Activated CD4-positive, alpha-beta T cell treated with anti-CD3 and anti-CD28 coated beads, Interleukin-2, amount 50 U/mL, for 4 hours (primary cell): ENCODE measurements around the gene PLEKHG4B.
"Not testable (repeated sequence)": the region's sequence is repeated elsewhere in the genome, so short reads cannot be mapped to it uniquely, and the experiment has no call there.

Experiments used
- DNase-seq, 2 experiments: peaks; one replicate each; pipeline ENCODE4 v3.0.0-alpha.2; 2020

PLEKHG4B gene

GRCh38 chr5:91556-92263 lies at the start of gene PLEKHG4B:
Gene PLEKHG4B, plus strand, starts transcription at chr5:92168. Its CDS starts 64 bp downstream, at chr5:92232.
- DNase-seq: no peak

DNA sequence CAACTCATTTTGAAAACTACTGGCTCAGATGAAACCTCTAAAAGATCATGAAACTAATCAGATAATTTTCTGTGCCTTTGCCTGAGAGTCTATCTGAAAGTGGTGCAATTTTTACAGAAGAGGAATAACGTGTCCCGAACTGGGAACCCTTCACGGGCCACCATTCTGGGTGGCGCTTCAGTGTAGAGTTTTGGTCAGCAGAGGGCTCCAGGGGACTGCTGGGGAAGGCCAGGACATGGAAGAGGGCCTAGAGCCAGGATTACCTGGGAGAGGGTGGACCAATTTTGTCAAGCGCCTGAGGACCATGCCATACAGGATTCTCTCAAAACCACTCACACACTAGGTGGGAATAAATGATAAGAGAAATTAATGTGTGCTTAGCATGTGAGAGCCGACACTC lies 49.7 kb upstream of the PLEKHG4B start:
- no peak for DNase-seq

GRCh38 chr5:48192-48591 lies 43.8 kb upstream of the PLEKHG4B start:
- DNase-seq: no peak

DNA sequence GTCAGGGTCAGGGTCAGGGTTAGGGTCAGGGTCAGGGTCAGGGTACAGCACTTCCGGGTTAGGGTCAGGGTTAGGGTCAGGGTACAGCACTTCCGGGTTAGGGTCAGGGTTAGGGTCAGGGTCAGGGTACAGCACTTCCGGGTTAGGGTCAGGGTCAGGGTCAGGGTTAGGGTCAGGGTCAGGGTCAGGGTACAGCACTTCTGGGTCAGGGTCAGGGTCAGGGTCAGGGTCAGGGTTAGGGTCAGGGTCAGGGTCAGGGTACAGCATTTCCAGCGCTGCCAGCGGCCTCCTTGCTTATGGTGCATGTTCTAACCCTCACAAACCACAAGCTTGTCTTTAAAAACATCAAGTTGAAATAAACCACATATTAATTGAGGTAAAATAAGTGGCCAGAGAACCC lies 42.4 kb upstream of the PLEKHG4B start:
- DNase-seq: not testable (repeated sequence)

GRCh38 chr5:49953-50544 lies 41.9 kb upstream of the PLEKHG4B start:
- no peak for DNase-seq

DNA sequence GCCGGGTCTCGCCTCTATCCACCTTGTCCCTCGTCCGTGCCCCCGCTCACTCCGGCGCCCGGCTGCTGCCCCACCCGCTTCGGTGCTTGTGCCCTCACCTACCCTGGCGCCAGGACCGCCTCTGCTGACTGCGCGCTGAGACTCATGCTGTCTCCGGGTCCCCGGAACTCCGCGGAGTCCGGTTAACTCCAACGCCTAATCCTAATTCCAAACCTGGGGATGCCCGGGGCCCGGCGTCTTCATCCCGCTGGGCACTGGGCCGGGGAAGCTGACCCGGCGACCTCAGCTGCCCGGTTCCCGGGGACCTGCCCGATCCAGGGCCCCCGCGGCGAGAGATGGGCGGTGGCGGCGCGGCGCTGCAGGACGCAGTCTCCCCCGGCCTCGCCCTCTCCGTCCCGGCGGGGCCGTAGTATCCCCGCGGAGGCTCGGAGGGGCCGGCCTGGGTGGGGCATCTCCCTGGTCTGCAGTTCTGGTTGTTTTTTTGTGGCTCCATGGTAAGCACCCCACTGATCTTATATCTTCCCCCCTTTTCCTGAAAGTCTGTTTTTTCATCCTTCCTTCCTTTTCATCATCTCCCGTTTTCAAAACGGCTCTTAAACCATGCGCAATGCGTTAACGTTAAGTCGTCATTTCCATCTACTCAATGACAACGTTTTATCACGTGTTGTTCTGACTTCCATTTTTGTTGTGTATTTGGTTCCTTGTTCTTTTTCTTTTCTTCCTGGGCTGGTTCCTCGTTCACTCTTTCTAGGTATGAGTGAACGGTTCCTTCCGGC lies 41.1 kb upstream of the PLEKHG4B start:
- DNase-seq: no peak

- no peak for DNase-seq
Measured at GRCh38 chr5:51500-51823, 40.5 kb upstream of the PLEKHG4B start.

DNA sequence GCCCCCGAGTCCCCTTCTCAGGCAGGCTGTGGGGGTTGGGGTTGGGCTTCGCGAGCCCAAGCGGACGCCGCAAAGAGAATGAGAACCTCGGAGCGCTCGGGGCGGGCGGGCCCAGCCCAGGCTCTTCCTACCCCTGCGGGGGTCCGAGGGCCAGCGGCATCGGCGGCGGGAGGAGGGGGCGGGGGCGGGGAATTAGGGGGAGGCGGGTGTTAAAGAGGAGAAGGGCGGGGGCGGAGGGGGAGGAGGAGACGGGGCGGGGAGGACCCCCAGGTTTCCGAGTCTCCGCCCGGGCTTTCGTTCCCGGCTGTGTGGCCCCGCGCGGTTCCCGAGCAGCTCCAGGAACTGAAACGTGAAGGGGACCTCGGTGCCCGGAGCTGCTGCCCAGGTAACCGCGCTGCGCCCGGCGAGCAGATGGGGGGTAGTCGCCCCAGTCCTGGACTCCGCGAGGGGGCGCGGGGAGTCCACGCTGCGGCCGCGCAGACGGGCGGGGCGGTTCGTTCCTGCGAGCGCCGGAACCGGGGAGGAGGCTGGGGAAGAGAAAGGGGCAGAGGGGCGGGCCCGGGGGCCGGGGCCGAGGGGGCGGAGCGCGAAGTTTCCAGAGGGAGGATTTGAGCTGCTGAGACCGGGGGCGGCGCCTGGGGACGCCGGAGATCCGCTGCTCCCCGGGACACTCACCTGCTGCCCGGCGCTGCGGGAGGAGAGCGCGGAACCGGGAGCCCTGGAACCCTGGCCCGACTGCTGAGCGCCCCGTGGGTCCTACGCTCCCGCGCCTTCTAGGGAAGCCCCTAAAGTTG lies 38.4 kb upstream of the PLEKHG4B start:
- peak in 1 of 2 experiments; percentile 12 for DNase-seq

- DNase-seq: no peak
Measured at GRCh38 chr5:54175-54730, 37.7 kb upstream of the PLEKHG4B start.

DNA sequence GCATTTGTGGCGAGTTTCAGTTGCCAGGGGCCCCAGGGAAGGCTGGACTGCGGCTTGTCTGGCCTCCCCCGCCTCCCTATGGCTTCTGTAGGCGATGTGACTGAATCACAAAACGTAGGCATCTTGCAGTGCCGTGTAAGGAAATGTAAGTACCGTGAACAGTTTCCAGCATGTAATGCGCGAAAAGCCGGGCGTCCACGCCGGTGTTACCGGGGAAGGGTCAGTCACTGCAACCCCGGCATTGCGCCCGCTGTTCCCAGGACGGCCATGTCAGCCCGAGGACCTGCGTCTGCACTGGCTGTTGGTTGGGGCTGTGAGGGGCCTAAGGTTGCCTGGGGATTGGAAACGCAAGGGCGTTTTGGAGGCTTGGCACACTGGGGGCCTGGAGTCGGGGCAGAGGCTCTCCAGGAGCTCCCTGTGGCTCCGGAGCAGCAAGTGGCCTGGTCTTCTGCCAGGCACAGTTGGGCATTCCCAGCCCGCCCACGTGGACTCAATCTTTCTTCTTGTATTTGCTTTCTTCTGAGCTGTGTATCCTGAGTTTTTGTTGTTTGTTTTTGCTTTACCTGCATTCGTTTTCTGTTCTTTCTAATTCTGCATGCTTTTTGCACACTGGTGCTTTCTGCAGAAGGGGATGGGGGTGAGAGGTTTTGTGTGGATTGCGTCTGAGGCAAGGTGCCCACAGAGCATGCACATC lies 36.9 kb upstream of the PLEKHG4B start:
- DNase-seq: no peak

DNA sequence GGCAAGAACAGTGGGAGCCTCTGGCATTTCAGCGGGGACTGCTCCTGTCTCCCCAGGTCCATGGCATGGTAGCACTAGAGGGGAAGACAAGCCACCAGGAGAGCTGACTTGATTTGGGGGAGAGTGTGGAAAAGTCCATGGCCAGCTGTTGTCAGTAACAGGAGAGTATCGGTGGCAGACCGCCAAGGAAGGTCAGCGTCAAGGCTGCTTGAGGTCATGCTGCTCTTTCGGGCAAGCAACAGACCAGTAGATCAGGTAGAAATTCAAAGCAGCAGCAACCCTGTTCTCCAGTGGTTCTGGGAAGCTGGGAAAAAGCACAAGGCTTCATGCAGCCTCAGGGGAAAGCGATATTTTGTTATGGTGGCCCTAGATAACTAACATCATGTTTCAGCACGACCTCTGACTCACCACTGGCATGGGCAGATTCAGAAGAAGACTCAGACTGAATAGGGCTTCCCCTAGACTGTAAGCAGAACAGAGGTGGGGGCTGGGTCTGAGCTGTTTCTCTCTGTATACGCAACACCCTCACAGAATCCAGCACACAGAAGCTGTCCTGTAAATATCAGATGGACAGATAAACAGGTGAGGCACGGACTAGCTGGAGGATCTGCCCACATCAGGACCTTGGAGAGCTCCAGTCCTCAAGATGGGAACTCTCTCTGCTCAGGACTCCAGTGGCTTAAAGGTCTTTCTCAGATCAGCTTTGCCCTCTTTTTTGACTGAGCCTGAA lies 35.2 kb upstream of the PLEKHG4B start:
- no peak for DNase-seq

GRCh38 chr5:60250-60649 lies 31.7 kb upstream of the PLEKHG4B start:
- DNase-seq: not testable (repeated sequence)

DNA sequence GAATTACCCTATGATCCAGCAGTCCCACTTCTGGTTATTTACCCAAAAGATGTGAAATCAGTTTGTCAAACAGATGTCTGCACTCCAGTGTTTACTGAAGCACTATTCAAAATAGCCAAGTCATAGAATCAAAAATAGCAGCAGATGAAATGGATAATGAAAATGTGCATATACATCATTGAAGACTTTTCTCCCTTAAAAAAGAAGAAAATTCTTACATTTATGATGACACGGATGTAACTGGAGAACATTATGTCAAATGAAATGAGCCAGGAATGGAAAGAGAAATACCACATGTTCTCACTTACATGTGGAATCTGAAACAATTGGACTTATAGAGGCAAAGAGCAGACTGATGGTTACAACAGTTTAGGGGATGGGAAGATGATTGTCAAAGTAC lies 21.5 kb upstream of the PLEKHG4B start:
- DNase-seq: no peak

GRCh38 chr5:72316-73180 lies 19.4 kb upstream of the PLEKHG4B start:
- not testable (repeated sequence) for DNase-seq

- DNase-seq: not testable (repeated sequence)
Measured at GRCh38 chr5:73181-73447, 18.9 kb upstream of the PLEKHG4B start.

GRCh38 chr5:73768-74502 lies 18.0 kb upstream of the PLEKHG4B start:
- no peak for DNase-seq

- DNase-seq: no peak
Measured at GRCh38 chr5:74503-75109, 17.4 kb upstream of the PLEKHG4B start.

GRCh38 chr5:75331-76320 lies 16.3 kb upstream of the PLEKHG4B start:
- DNase-seq: no peak
